Fibroblast of peridontal ligament (primary cell): ENCODE results near the gene EPPIN.
"Not testable (repeated sequence)": the region's sequence is repeated elsewhere in the genome, so short reads cannot be mapped to it uniquely, and the experiment has no call there.

Experiments
- DNase-seq: peaks from one replicate; pipeline ENCODE4 v3.0.0-alpha.2; 2010; ENCODE audit errors: extremely low read depth

Gene EPPIN

GRCh38 chr20:45547206-45547770, at the start of gene EPPIN:
EPPIN (minus strand) TSS chr20:45547401; CDS start chr20:45547357, 44 bp downstream.
- DNase-seq, result no peak

- no peak for DNase-seq
These were observed 48.0 kb upstream of the EPPIN start for GRCh38 chr20:45595235-45595634.

GRCh38 chr20:45593498-45593897, 46.3 kb upstream of the EPPIN start:
- DNase-seq, result no peak

- peak; percentile 48 for DNase-seq
These were observed 45.5 kb upstream of the EPPIN start for GRCh38 chr20:45592574-45593189.

- no peak for DNase-seq
These were observed 42.5 kb upstream of the EPPIN start for GRCh38 chr20:45589725-45590124.

DNA sequence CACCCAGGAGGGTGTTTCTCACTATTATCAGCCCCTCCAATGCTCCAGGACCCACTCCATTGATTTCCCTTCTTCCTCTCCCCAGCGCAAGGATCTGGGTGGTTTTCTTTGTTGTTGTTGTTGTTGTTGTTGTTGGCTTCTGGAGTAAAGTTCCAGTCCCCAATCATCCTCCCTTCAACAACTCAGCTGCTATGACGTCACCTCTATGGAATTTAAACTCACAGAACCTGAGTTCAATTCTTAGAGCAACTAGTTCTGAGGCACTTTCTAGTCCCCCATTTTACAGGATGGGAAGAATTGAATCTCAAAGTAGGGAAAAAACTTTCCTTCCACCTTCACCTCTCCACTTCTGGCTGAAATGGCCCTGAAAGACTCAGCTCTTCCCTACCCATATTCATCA, 41.6 kb upstream of the EPPIN start:
- no peak for DNase-seq

GRCh38 chr20:45585986-45586385, 38.8 kb upstream of the EPPIN start:
- not testable (repeated sequence) for DNase-seq

GRCh38 chr20:45584294-45584693, 37.1 kb upstream of the EPPIN start:
- not testable (repeated sequence) for DNase-seq

DNA sequence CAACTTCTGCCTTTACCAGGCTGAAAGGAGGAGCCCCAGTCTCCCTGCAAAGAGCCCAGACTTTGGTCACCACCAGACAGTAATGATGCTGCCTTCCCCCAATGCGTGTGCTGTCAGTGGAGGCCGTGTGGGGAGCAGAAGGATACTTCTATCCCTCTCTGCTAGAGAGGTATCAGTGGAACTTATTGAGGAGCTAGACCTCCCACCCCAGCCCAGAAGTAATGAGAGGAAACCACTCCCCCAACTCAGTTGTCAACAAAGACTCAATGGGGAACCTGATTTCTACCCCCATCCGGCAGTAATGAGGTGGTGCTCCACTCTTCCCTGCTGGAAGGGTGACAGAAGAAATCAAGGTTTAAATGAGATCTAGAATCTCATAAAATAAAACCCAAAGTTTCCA, 36.3 kb upstream of the EPPIN start:
- DNase-seq, result no peak

DNA sequence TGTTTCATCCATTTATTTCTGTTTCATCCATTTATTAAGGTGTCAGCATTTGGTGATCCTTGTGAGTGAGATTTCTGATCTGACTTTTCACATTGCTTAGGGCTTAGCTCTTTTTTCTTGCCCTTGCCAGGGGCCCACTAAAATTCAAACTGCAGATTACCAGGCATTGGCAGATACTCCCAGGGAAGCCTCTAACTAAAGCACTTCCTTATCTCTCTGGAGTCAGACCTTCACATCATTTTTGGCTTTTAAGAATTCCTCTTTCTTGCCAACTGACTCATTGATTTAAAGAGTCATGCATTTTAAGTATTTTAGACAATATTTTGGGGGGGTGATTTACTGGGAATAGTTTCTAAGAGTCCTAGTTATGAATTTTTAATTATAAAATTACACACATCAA, 34.5 kb upstream of the EPPIN start:
- no peak for DNase-seq

GRCh38 chr20:45579184-45579583, 32.0 kb upstream of the EPPIN start, which contains the start of gene WFDC8:
WFDC8 (minus strand) TSS chr20:45579284; CDS start chr20:45579247, 37 bp downstream.
- DNase-seq, result no peak

GRCh38 chr20:45578231-45578630, 31.0 kb upstream of the EPPIN start:
- DNase-seq, result no peak

GRCh38 chr20:45576995-45577394, 29.8 kb upstream of the EPPIN start:
- DNase-seq, result peak; percentile 13

- no peak for DNase-seq
These were observed 28.7 kb upstream of the EPPIN start for GRCh38 chr20:45575931-45576330.

DNA sequence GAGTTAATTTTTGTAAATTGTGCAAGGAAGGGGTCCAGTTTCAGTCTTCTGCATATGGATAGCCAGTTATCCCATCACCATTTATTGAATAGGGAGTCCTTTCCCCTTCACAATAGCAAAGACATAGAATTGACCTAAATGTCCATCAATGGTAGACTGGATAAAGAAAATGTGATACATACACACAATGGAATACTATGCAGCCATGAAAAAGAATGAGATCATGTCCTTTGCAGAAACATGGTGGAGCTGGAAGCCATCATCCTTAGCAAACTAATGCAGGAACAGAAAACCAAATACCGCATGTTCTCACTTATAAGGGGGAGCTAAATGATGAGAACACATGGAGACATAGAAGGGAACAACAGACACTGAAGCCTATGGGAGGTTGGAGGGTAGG, 22.4 kb upstream of the EPPIN start:
- DNase-seq, result not testable (repeated sequence)

- DNase-seq, result no peak
These were observed 17.6 kb upstream of the EPPIN start for GRCh38 chr20:45564760-45565276.

- no peak for DNase-seq
These were observed 8.0 kb upstream of the EPPIN start for GRCh38 chr20:45555198-45555597.

- no peak for DNase-seq
These were observed 5.3 kb upstream of the EPPIN start for GRCh38 chr20:45552456-45552855.

DNA sequence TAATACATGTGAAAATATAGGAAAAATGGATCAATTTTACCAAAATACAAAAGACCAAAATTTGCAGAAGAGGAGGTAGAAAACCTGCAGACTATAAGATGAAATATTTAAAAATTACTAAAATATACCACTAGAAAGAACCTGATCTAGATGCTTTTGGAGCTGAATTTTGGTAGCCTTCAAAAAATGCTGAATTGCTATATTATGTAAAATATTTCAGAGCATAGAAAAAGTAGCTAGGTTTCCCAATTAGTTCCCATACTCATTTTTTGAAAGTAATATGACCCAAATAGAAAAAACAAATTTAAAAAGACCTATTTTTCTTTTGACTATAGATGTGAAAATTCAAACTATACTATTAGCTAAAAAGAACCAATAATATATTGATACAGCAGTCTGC, 3.6 kb upstream of the EPPIN start:
- DNase-seq, result no peak

DNA sequence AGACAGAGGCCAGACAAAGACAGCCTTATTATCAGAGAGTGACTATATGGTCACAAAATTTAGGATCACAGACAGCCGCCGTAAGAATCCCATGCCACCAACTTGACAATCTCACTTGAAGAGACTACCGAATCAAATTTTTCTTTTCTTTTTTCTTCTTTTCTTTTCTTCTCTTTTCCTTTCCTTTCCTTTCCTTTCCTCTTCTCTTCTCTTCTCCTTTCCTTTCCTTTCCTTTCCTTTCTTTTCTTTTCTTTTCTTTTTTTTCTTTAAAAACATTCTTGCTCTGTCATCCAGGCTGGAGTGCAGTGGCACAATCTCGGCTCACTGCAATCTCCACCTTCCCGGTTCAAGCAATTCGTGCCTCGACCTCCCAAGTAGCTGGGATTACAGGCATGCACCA, 1.2 kb upstream of the EPPIN start:
- DNase-seq, result no peak

GRCh38 chr20:45545754-45546453, 1.3 kb downstream of the EPPIN start:
- peak; percentile 72 for DNase-seq

GRCh38 chr20:45545351-45545750, 1.9 kb downstream of the EPPIN start:
- DNase-seq, result no peak

- DNase-seq, result no peak
These were observed 7.8 kb downstream of the EPPIN start, which contains the start of gene WFDC6 for GRCh38 chr20:45539382-45539781. WFDC6 (minus strand) TSS chr20:45539482; CDS start chr20:45539407, 75 bp downstream.
